WERI-Rb-1 (cell line): ENCODE measurements around the gene RRP7A.
A peak's percentile ranks its signal among the peaks of the same experiment; 100 is the strongest.
"Not testable (repeated sequence)": the region's sequence is repeated elsewhere in the genome, so short reads cannot be mapped to it uniquely, and the experiment has no call there.

Experiments
- DNase-seq: peaks from one replicate; pipeline ENCODE4 v3.0.0-alpha.2; 2020
- H3K27ac ChIP-seq: fragments of 250-450 bp; sonication (Bioruptor Pico); 2 replicates; pipeline ENCODE4 v1.5.1; 2020; ENCODE audit warnings: mild to moderate bottlenecking, moderate library complexity
- H3K27me3 ChIP-seq: fragments of 250-450 bp; sonication (Bioruptor Pico); 2 replicates; pipeline ENCODE4 v1.5.1; 2021; ENCODE audit warnings: mild to moderate bottlenecking, low read depth, moderate library complexity; ENCODE audit not compliant: insufficient read depth, severe bottlenecking
- H3K36me3 ChIP-seq: fragments of 250-450 bp; sonication (Bioruptor Pico); 2 replicates; pipeline ENCODE4 v1.5.1; 2020; ENCODE audit warnings: mild to moderate bottlenecking, moderate library complexity
- H3K4me3 ChIP-seq: 2 replicates; pipeline ENCODE4 v1.5.1; 2011; ENCODE audit warnings: low read depth, mild to moderate bottlenecking, control low read depth, low read length
- H3K9me3 ChIP-seq: fragments of 250-450 bp; sonication (Bioruptor Pico); 2 replicates; pipeline ENCODE4 v1.5.1; 2021; ENCODE audit warnings: mild to moderate bottlenecking, moderate library complexity; ENCODE audit not compliant: severe bottlenecking
- TF ChIP-seq, protein P1 (sequence below): IDR thresholded peaks from 2 replicates; pipeline ENCODE4 v1.5.1; 2011; ENCODE audit warnings: low read depth, mild to moderate bottlenecking, control low read depth, inconsistent platforms, low read length

RRP7A gene

DNA sequence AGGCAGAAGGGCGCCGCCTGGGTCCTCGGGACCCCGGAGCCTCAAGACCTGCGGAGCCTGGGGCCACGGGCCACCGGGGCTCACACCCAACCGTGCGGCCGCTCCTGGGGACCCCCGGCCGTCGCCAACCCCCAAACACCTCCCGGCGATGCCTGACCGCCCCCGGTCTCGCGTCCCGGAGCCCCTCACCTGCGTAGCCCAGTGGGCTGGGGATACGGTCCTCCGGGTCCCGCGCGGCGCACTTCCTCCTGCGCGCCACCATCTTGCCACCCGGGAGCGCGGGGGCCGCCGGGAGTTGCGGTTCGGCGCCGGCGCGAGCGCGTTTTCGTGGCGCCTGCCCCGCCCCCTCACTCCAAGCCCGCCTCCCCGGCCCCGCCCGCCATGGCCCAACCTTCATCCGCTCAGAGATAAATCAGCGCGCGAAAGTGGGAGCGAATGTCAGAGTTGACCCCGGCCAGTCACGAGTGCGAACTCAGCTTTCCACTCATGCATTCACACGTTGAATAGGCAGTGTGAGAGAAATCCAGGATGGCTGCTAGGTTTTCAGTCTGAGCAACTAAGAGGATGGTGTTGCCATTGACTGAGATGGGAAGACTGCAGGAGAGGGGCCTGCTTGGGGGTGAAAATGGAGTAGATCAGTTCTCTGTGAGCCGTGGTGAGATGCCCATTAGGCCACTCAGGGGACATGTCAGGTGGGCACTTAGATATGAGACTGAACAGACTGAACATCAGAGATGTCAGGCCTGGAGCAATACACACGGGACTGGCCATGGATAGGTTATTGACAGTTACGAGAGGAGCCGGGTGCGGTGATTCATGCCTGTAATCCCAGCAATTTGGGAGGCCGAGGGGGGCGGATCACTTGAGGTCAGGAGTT, at the start of gene RRP7A:
Gene RRP7A, minus strand, starts transcription at position 272 of the 877 bp plus-strand sequence. Its CDS starts 10 bp downstream, at position 262.
- Histone ChIP-seq H3K9me3 (no peaks in the 10 kb centered on the region), H3K27ac (peak within 1 kb of the TSS; percentile 73), H3K27me3 (no peaks in the 10 kb centered on the region), H3K36me3 (peaks cover 2% of the 10 kb centered on the region), H3K4me3 (peak within 1 kb of the TSS; percentile 80)
- peak; percentile 77 for DNase-seq
- TF ChIP-seq, protein P1, sequence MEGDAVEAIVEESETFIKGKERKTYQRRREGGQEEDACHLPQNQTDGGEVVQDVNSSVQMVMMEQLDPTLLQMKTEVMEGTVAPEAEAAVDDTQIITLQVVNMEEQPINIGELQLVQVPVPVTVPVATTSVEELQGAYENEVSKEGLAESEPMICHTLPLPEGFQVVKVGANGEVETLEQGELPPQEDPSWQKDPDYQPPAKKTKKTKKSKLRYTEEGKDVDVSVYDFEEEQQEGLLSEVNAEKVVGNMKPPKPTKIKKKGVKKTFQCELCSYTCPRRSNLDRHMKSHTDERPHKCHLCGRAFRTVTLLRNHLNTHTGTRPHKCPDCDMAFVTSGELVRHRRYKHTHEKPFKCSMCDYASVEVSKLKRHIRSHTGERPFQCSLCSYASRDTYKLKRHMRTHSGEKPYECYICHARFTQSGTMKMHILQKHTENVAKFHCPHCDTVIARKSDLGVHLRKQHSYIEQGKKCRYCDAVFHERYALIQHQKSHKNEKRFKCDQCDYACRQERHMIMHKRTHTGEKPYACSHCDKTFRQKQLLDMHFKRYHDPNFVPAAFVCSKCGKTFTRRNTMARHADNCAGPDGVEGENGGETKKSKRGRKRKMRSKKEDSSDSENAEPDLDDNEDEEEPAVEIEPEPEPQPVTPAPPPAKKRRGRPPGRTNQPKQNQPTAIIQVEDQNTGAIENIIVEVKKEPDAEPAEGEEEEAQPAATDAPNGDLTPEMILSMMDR = no peak

DNA sequence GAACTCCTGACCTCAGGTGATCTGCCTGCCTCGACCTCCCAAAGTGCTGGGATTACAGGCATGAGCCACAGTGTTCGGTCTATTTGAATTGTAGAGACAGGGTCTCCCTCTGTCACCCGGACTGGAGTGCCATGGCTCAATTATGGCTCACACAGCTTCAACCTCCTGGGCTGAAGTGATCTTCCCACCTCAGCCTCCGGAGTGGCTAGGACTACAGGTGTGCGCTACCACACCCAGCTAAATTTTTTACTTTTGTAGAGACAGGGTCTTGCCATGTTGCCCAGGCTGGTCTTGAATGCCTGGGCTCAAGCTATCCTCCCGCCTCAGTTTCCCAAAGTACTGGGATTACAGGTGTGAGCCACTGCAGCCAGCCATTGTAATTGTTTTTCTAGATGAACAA, 48.4 kb upstream of the RRP7A start:
- not testable (repeated sequence) for H3K9me3 ChIP-seq, DNase-seq, H3K27ac ChIP-seq, H3K27me3 ChIP-seq, H3K4me3 ChIP-seq
- peaks cover 30% of the 10 kb centered on the region for H3K36me3 ChIP-seq

- H3K36me3 ChIP-seq = peaks cover 25% of the 10 kb centered on the region
- no peak overlapping the region for H3K4me3 ChIP-seq
- H3K27me3 ChIP-seq = no peaks in the 10 kb centered on the region
- TF ChIP-seq, protein P1 = no peak
- peaks cover 4% of the 10 kb centered on the region for H3K9me3 ChIP-seq
- no peak for DNase-seq
- no peak overlapping the region for H3K27ac ChIP-seq
Measured at GRCh38 chr22:42565956-42566355, 46.4 kb upstream of the RRP7A start.

DNA sequence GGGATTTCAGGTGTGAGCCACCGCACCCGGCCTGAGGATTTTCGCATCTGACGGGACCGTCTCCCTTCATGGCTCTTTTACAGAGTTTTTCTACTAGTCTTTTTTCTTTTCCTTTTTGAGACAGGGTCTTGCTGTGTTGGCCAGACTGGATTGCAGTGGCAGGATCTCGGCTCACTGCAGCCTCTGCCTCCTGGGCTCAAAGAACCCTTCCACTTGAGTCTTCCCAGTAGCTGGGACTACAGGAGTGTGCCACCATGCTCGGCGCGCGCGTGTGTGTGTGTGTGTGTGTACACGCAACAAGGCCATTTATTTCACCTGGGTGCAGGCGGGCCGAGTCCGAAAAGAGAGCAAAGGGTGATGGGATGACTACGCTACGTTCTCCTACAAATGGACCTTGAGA, 45.1 kb upstream of the RRP7A start:
- TF ChIP-seq, protein P1 = no peak
- Histone ChIP-seq H3K9me3 (peaks cover 4% of the 10 kb centered on the region), H3K27me3 (no peaks in the 10 kb centered on the region), H3K36me3 (peaks cover 26% of the 10 kb centered on the region), H3K27ac (no peak overlapping the region), H3K4me3 (no peak overlapping the region)
- no peak for DNase-seq

DNA sequence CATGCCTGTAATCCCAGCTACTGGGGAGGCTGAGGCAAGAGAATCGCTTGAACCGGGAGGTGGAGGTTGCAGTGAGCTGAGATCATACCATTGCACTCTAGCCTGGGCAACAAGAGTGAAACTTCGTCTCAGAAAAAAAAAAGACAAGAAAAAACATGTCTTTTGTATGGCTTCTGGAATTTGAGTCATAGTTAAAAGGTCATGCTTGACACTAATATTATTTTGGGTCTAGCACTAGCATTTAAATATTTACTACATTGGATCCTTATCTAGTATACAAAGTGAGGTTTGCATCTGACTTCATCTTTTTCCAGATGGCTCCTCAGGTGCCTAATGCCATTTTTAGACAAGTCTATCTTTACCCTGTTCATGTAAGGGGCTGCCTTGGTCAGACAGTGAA, 44.3 kb upstream of the RRP7A start:
- DNase-seq, H3K4me3 ChIP-seq, H3K27me3 ChIP-seq, H3K27ac ChIP-seq, H3K9me3 ChIP-seq: not testable (repeated sequence)
- H3K36me3 ChIP-seq = peaks cover 19% of the 10 kb centered on the region

DNA sequence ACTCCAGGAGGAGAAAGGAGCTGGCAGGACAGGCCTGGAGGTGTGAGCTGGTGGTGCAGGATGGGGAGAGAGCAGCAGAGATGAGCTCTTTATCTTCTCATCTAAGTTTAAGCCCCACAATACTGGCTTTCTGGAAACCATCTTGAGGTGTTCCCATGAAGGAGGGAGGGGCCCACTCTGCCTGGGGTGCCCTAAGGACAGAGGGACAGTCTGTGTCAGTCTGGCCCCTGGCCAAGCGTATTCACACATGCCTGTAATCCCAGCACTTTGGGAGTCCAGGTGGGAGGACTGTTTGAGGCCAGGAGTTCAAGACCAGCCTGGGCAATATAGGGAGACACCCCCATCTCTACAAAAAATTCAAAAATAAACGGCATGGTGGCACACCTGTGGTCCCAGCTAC, 43.1 kb upstream of the RRP7A start:
- peaks cover 19% of the 10 kb centered on the region for H3K36me3 ChIP-seq
- TF ChIP-seq, protein P1 = no peak
- peaks cover 4% of the 10 kb centered on the region for H3K9me3 ChIP-seq
- DNase-seq = peak; percentile 61
- no peak overlapping the region for H3K27ac ChIP-seq
- H3K4me3 ChIP-seq = no peak overlapping the region
- no peaks in the 10 kb centered on the region for H3K27me3 ChIP-seq
